Neutrophil (primary cell): ENCODE results near the gene DGCR8.

Experiments
- H3K27ac ChIP-seq: fragments of 200-600 bp; sonication (generic); 2 replicates; pipeline ENCODE4 v1.5.1; 2016; ENCODE audit warnings: mild to moderate bottlenecking, moderate library complexity
- H3K27me3 ChIP-seq: fragments of 200-600 bp; sonication (generic); 2 replicates; pipeline ENCODE4 v1.6.0; 2016; ENCODE audit warnings: mild to moderate bottlenecking
- H3K36me3 ChIP-seq: fragments of 200-600 bp; sonication (generic); 2 replicates; pipeline ENCODE4 v1.5.1; 2017
- H3K4me1 ChIP-seq, 2 experiments: fragments of 200-600 bp in 1 of 2; sonication (generic) in 1 of 2; 1 replicate in 1 of 2; 2 replicates in 1 of 2; pipeline versions ENCODE4 v1.5.1 to v1.6.1; 2013 to 2016; ENCODE audit warnings: low read depth in 1 of 2, low read length in 1 of 2, mild to moderate bottlenecking in 1 of 2, moderate library complexity in 1 of 2; ENCODE audit not compliant: control insufficient read depth in 1 of 2, insufficient read depth in 1 of 2
- H3K4me3 ChIP-seq, 2 experiments: fragments of 200-600 bp in 1 of 2; sonication (generic) in 1 of 2; 1 replicate in 1 of 2; 2 replicates in 1 of 2; pipeline ENCODE4 v1.5.1; 2013 to 2016; ENCODE audit warnings: low read depth in 1 of 2, low read length in 1 of 2, mild to moderate bottlenecking in 1 of 2, moderate library complexity in 1 of 2
- H3K9me3 ChIP-seq: fragments of 200-600 bp; sonication (generic); 2 replicates; pipeline ENCODE4 v1.5.1; 2016
- CTCF ChIP-seq: fragments of 200-600 bp; sonication (generic); IDR thresholded peaks from 2 replicates; pipeline ENCODE4 v1.5.1; 2016; ENCODE audit warnings: antibody characterized with exemption

The DGCR8 gene

GRCh38 chr22:20135265-20135664 is 55.2 kb downstream of the DGCR8 start:
- TF ChIP-seq CTCF, result no peak
- H3K4me1 ChIP-seq, result peaks cover 8 to 19% of the 10 kb centered on the region in 2 experiments

DNA sequence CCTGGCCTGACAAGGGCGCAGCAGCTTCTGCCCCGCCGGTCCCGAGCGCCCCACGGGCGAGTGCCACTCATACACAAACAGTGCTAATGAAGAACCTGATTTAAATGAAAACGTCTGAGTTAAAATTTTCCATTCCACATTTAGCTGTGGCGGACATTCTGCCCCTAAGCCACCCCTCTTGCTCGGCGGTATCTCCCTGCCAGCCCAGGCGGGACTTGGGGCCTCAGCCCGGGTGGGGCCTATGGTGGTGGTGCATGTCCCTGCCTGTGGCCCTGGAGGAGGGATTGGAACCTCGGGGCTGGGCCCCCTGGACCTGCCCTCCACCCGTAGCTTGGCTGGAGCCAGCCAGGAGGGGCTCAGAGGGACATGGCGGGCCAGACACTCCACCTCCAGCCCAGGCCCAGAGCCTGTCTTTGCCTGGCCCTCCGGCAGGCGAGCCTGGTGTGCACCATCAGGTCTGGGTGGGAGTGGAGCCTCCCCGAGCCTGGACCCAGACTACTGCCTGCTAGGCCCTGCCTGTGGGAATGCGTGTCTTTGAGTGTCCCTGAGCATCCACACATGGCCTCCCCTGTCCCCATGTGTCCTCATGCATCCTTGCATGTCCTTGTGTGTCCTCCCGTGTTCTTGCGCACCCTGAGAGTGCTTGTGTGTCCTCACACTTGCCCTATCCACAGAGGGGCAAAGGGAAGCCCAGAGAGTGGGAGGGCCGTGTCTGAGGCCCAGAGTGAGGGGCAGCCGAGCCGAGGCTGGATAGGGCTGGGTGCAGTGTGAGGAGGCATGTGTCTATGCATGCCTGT is 56.0 kb downstream of the DGCR8 start:
- H3K4me3 ChIP-seq, result no peak overlapping the region
- no peaks in the 10 kb centered on the region for H3K36me3 ChIP-seq
- no peak overlapping the region for H3K27ac ChIP-seq
- peaks cover 20% of the 10 kb centered on the region for H3K27me3 ChIP-seq
- H3K9me3 ChIP-seq, result no peaks in the 10 kb centered on the region
- no peak for TF ChIP-seq CTCF
- peaks cover 8 to 13% of the 10 kb centered on the region in 2 experiments for H3K4me1 ChIP-seq

More at GRCh38 chr22:20135265-20135664, 55.2 kb downstream of the DGCR8 start:
- peaks cover 27% of the 10 kb centered on the region for H3K27me3 ChIP-seq
- H3K9me3 ChIP-seq, result no peaks in the 10 kb centered on the region
- H3K27ac ChIP-seq, result no peak overlapping the region
- H3K36me3 ChIP-seq, result no peaks in the 10 kb centered on the region
- H3K4me3 ChIP-seq, result no peak overlapping the region

GRCh38 chr22:20136603-20136873 is 56.5 kb downstream of the DGCR8 start:
- H3K36me3 ChIP-seq, result no peaks in the 10 kb centered on the region
- no peak overlapping the region for H3K4me3 ChIP-seq
- H3K4me1 ChIP-seq, result peaks cover 8 to 9% of the 10 kb centered on the region in 2 experiments

DNA sequence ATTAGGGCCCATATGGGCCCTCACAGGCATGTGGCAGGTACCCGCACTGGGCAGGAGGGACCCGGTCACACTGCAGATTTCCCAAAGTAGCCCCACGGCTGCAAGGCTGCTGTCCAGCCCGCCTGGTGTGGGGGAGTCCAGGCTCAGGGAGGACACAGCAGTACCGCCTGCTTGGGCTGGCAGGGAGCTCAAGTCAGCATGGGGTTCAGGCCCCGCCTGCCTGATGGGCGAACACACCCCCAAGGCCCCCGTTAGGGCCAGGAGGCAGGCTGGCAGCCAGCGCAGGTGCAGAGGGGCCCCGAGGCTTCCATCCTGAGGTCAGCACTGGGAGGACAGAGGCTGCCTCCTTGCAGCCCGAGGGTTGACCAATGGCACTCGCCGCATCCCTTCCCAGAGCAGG is 57.1 kb downstream of the DGCR8 start:
- no peak overlapping the region for H3K4me3 ChIP-seq
- H3K9me3 ChIP-seq, result no peaks in the 10 kb centered on the region
- H3K4me1 ChIP-seq, result peaks cover 7 to 8% of the 10 kb centered on the region in 2 experiments
- no peak for TF ChIP-seq CTCF
- H3K27me3 ChIP-seq, result peaks cover 11% of the 10 kb centered on the region
- H3K36me3 ChIP-seq, result no peaks in the 10 kb centered on the region
- no peak overlapping the region for H3K27ac ChIP-seq

More at GRCh38 chr22:20136603-20136873, 56.5 kb downstream of the DGCR8 start:
- H3K27me3 ChIP-seq, result peaks cover 15% of the 10 kb centered on the region
- no peak for TF ChIP-seq CTCF
- no peaks in the 10 kb centered on the region for H3K9me3 ChIP-seq
- no peak overlapping the region for H3K27ac ChIP-seq

- no peak overlapping the region for H3K4me3 ChIP-seq
- peaks cover 3% of the 10 kb centered on the region for H3K27me3 ChIP-seq
- H3K36me3 ChIP-seq, result no peaks in the 10 kb centered on the region
- no peak overlapping the region for H3K27ac ChIP-seq
- no peak for TF ChIP-seq CTCF
- no peaks in the 10 kb centered on the region for H3K9me3 ChIP-seq
- peaks cover 0 to under 1% of the 10 kb centered on the region in 2 experiments for H3K4me1 ChIP-seq
These were observed 57.8 kb downstream of the DGCR8 start for GRCh38 chr22:20137671-20138416.
